Panc1 (cell line): ENCODE results near the gene LDB2. TPM values are rescaled to one million over a fixed set of nuclear protein-coding genes. Genes with fewer than 3 reads are reported as not detected.
"Not testable (repeated sequence)": the region's sequence is repeated elsewhere in the genome, so short reads cannot be mapped to it uniquely, and the experiment has no call there.

Experiments
- ATAC-seq: fragments of 200-7000 bp; cut with Tn5 transposase; 2 replicates; pipeline ENCODE4 v1.9.1; 2020; ENCODE audit warnings: mild to moderate bottlenecking, moderate library complexity
- BruUV-seq: library from RNA; stranded (reverse); fragments of 400-500 nt; replicated peaks from 2 replicates; lab custom pipeline; 2021; lab: Mats Ljungman, UMichigan
- CTCF ChIA-PET: fragments of 300-600 bp; sonication (Branson Sonifier 250); formaldehyde crosslinking; loops from one replicate; lab custom pipeline; 2022; ENCODE audit warnings: antibody characterized with exemption; lab: Charles Lee
- POLR2A ChIA-PET: fragments of 300-600 bp; sonication (Branson Sonifier 250); formaldehyde crosslinking; loops from one replicate; lab custom pipeline; 2022; ENCODE audit warnings: antibody characterized with exemption; lab: Charles Lee
- DNase-seq: peaks from one replicate; pipeline ENCODE4 v3.0.0-alpha.2; 2010; ENCODE audit warnings: low read depth, low spot score
- H3K27ac ChIP-seq: 2 replicates; pipeline ENCODE4 v1.5.1; 2011; ENCODE audit warnings: mild to moderate bottlenecking, low read length, inconsistent platforms
- H3K27me3 ChIP-seq: fragments of 200-500 bp; sonication (Bioruptor generic); 2 replicates; pipeline ENCODE4 v1.6.0; 2014; ENCODE audit warnings: low read length, inconsistent platforms; ENCODE audit not compliant: control insufficient read depth, insufficient read depth
- H3K36me3 ChIP-seq: fragments of 200-500 bp; sonication (Bioruptor generic); 2 replicates; pipeline ENCODE4 v1.5.1; 2014; ENCODE audit warnings: inconsistent platforms, mild to moderate bottlenecking, low read length, moderate library complexity; ENCODE audit not compliant: control insufficient read depth, insufficient read depth
- H3K4me1 ChIP-seq: 2 replicates; pipeline ENCODE4 v1.5.1; 2011; ENCODE audit warnings: inconsistent platforms, mild to moderate bottlenecking, low read length, moderate library complexity; ENCODE audit not compliant: control insufficient read depth, insufficient read depth
- H3K4me3 ChIP-seq, 2 experiments: 2 replicates each; pipeline ENCODE4 v1.5.1; 2011 to 2012; ENCODE audit warnings: low read depth in 2 of 2, low read length in 2 of 2, mild to moderate bottlenecking in 2 of 2, inconsistent platforms in 1 of 2, moderate library complexity in 1 of 2
- H3K9me3 ChIP-seq: fragments of 200-500 bp; sonication (Bioruptor generic); 2 replicates; pipeline ENCODE4 v1.5.1; 2014; ENCODE audit warnings: low read depth, mild to moderate bottlenecking, inconsistent platforms, low read length, moderate library complexity; ENCODE audit not compliant: control insufficient read depth, insufficient read depth
- POLR2AphosphoS5 ChIP-seq: IDR thresholded peaks from 2 replicates; pipeline ENCODE4 v1.6.1; 2012; ENCODE audit warnings: mild to moderate bottlenecking, low read depth, low read length, moderate library complexity
- SIN3A ChIP-seq: IDR thresholded peaks from 2 replicates; pipeline ENCODE4 v1.6.1; 2012; ENCODE audit warnings: low read depth, mild to moderate bottlenecking, low read length, moderate library complexity, borderline replicate concordance; ENCODE audit not compliant: insufficient read depth
- TCF7L2 ChIP-seq: IDR thresholded peaks from 2 replicates; pipeline ENCODE4 v1.6.1; 2011; ENCODE audit warnings: mild to moderate bottlenecking, low read depth, low read length, inconsistent platforms
- in situ Hi-C: cut with HindIII; loops from 2 replicates; pipeline ENCODE4 v1.10.0; 2016; ENCODE audit warnings: low sequenced_read_pairs, low pct_unique_long_range_greater_than_20kb
- intact Hi-C: fragments of 100-400 bp; cut with micrococcal nuclease; formaldehyde crosslinking; loops from one replicate; pipeline ENCODE4 v1.10.0; 2022; ENCODE audit not compliant: unreplicated experiment
- total RNA-seq: library from RNA; stranded (reverse); gene quantifications from one replicate; pipeline ENCODE4 v1.2.1, GENCODE V29; 2021; ENCODE audit not compliant: unreplicated experiment
- TF ChIP-seq, protein P1 (sequence below): fragments of 450-650 bp; IDR thresholded peaks from 2 replicates; pipeline ENCODE4 v1.5.1; 2017; ENCODE audit warnings: mild to moderate bottlenecking
- TF ChIP-seq, protein P2 (sequence below), 2 experiments: IDR thresholded peaks; 2 replicates each; pipeline ENCODE4 v1.6.1; 2011 to 2012; ENCODE audit warnings: low read depth in 2 of 2, control low read depth in 1 of 2, low read length in 1 of 2, mild to moderate bottlenecking in 1 of 2, moderate library complexity in 1 of 2; ENCODE audit not compliant: insufficient read depth in 1 of 2

The LDB2 gene
- total RNA-seq, 1 experiment from 2014 or later = not detected

DNA sequence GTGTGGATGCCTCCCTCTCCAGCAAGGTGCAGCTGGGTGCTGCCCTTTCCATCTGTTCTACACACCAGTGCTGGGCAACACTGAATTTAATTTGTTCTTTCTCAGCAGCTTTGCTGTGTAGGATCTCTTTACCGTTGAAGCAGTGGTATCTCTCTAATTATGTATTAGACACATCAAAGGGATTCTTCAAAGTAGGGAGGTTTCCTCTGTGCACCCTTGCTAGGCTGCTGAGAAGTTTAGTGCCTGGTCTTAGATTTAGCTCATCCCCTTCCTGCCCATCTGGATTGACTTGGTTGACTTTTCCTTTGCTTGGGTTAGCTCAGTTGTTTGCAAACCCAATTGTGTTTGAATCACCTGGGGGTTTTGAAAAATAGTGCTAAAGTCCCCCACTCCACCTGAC, 27.8 kb upstream of the LDB2 start:
- intact Hi-C loops = no loop called here
- no peak for DNase-seq
- Histone ChIP-seq H3K27me3 (no peaks in the 10 kb centered on the region), H3K4me3 (no peak overlapping the region), H3K4me1 (no peaks in the 10 kb centered on the region), H3K36me3 (no peaks in the 10 kb centered on the region), H3K9me3 (no peaks in the 10 kb centered on the region), H3K27ac (no peak overlapping the region)
- CTCF ChIA-PET = no interaction called here
- ATAC-seq = no peak
- POLR2A ChIA-PET = no interaction called here
- in situ Hi-C loops = no loop called here
- BruUV-seq = no TSS peak
- TF ChIP-seq, protein P1, sequence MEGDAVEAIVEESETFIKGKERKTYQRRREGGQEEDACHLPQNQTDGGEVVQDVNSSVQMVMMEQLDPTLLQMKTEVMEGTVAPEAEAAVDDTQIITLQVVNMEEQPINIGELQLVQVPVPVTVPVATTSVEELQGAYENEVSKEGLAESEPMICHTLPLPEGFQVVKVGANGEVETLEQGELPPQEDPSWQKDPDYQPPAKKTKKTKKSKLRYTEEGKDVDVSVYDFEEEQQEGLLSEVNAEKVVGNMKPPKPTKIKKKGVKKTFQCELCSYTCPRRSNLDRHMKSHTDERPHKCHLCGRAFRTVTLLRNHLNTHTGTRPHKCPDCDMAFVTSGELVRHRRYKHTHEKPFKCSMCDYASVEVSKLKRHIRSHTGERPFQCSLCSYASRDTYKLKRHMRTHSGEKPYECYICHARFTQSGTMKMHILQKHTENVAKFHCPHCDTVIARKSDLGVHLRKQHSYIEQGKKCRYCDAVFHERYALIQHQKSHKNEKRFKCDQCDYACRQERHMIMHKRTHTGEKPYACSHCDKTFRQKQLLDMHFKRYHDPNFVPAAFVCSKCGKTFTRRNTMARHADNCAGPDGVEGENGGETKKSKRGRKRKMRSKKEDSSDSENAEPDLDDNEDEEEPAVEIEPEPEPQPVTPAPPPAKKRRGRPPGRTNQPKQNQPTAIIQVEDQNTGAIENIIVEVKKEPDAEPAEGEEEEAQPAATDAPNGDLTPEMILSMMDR = no peak
- no peak for TF ChIP-seq POLR2AphosphoS5
- TF ChIP-seq TCF7L2 = no peak
- no peak for TF ChIP-seq SIN3A
- TF ChIP-seq, protein P2, sequence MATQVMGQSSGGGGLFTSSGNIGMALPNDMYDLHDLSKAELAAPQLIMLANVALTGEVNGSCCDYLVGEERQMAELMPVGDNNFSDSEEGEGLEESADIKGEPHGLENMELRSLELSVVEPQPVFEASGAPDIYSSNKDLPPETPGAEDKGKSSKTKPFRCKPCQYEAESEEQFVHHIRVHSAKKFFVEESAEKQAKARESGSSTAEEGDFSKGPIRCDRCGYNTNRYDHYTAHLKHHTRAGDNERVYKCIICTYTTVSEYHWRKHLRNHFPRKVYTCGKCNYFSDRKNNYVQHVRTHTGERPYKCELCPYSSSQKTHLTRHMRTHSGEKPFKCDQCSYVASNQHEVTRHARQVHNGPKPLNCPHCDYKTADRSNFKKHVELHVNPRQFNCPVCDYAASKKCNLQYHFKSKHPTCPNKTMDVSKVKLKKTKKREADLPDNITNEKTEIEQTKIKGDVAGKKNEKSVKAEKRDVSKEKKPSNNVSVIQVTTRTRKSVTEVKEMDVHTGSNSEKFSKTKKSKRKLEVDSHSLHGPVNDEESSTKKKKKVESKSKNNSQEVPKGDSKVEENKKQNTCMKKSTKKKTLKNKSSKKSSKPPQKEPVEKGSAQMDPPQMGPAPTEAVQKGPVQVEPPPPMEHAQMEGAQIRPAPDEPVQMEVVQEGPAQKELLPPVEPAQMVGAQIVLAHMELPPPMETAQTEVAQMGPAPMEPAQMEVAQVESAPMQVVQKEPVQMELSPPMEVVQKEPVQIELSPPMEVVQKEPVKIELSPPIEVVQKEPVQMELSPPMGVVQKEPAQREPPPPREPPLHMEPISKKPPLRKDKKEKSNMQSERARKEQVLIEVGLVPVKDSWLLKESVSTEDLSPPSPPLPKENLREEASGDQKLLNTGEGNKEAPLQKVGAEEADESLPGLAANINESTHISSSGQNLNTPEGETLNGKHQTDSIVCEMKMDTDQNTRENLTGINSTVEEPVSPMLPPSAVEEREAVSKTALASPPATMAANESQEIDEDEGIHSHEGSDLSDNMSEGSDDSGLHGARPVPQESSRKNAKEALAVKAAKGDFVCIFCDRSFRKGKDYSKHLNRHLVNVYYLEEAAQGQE (IDR thresholded peaks at IDR 0.05; ENCODE audit: insufficient read depth in 1 of 2, low read depth in 2 of 2, low read length in 1 of 2) = no peak

DNA sequence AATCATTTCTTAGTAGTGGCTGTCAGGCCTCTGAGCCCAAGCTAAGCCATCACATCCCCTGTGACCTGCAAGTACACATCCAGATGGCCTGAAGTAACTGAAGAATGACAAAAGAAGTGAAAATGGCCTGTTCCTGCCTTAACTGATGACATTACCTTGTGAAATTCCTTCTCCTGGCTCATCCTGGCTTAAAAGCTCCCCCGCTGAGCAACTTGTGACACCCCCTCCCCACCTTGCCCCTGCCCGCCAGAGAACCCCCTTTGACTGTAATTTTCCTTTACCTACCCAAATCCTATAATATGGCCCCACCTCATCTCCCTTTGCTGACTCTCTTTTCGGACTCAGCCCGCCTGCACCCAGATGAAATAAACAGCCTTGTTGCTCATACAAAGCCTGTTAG, 20.3 kb upstream of the LDB2 start:
- H3K36me3 ChIP-seq, H3K4me1 ChIP-seq, BruUV-seq, H3K4me3 ChIP-seq, ATAC-seq, H3K27me3 ChIP-seq, POLR2A ChIA-PET, DNase-seq, H3K27ac ChIP-seq, CTCF ChIA-PET, in situ Hi-C loops, intact Hi-C loops, H3K9me3 ChIP-seq: not testable (repeated sequence)

DNA sequence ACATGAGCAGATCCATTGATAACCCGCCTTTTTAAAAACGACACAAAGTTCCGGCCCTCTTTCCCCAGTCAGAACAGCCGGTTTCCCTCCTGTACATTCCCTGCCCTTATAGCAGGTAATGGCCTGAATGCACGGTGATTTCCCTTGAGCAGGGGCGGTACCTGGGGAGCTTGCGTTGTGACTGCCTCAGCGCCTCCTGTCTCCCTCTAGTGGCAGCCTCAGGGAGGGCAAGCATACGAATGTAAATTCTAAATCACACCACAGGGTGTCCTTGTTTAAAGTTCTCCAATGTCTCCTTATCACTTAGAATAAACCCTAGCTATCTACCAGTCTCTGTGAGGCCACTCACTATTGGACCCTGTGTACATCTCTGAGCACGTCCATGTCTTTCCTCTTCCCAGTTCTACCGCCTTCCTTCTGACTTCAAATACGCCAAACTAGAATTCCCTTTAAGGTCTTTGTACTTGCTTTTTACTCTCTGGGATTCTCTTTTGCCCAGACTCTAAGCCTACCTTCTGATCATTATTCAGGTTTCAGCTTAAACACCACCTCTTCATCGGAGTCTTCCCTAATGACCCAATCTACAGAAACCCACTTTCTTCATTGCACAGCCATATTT, 18.4 kb upstream of the LDB2 start:
- H3K4me1 ChIP-seq = no peaks in the 10 kb centered on the region
- no TSS peak for BruUV-seq
- H3K9me3 ChIP-seq = no peaks in the 10 kb centered on the region
- H3K4me3 ChIP-seq = no peak overlapping the region
- no peak overlapping the region for H3K27ac ChIP-seq
- intact Hi-C loops = no loop called here
- in situ Hi-C loops = no loop called here
- H3K36me3 ChIP-seq = no peaks in the 10 kb centered on the region
- H3K27me3 ChIP-seq = no peaks in the 10 kb centered on the region
- CTCF ChIA-PET = interaction anchor here (0.6 kb wide), 1 partner anchor 75 kb away, joined by 3 read pairs; no protein-coding TSS in a partner anchor
- DNase-seq (peak; percentile 43), ATAC-seq (no peak)
- TF ChIP-seq, protein P1 = peak; percentile 74
- TF ChIP-seq SIN3A = no peak
- POLR2A ChIA-PET = no interaction called here
